Type B pancreatic cell (in vitro differentiated cells): ENCODE measurements around the gene MAGEA2B. TPM values are rescaled to one million over a fixed set of nuclear protein-coding genes. Genes with fewer than 3 reads are reported as not detected.
"Not testable (repeated sequence)": the region's sequence is repeated elsewhere in the genome, so short reads cannot be mapped to it uniquely, and the experiment has no call there.

ENCODE experiments used
- DNase-seq: peaks from one replicate; pipeline ENCODE4 v3.0.0; 2021; ENCODE audit warnings: mixed read lengths; ENCODE audit not compliant: unreplicated experiment; ENCODE audit errors: extremely low spot score
- H3K27ac Mint-ChIP-seq: 2 replicates; pipeline ENCODE4 v1.8.0; 2021; ENCODE audit warnings: mild to moderate bottlenecking, mixed read lengths
- H3K27me3 Mint-ChIP-seq: 2 replicates; pipeline ENCODE4 v1.8.0; 2021; ENCODE audit warnings: mixed read lengths
- H3K36me3 Mint-ChIP-seq: 2 replicates; pipeline ENCODE4 v1.8.0; 2021; ENCODE audit warnings: mixed read lengths
- H3K4me1 Mint-ChIP-seq: one replicate; pipeline ENCODE4 v1.8.0; 2021; ENCODE audit warnings: mixed read lengths; ENCODE audit not compliant: unreplicated experiment
- H3K4me3 Mint-ChIP-seq: 2 replicates; pipeline ENCODE4 v1.8.0; 2021; ENCODE audit warnings: mild to moderate bottlenecking, mixed read lengths
- H3K9me3 Mint-ChIP-seq: 2 replicates; pipeline ENCODE4 v1.8.0; 2021; ENCODE audit warnings: mixed read lengths
- total RNA-seq: library from RNA; stranded (reverse); gene quantifications from 2 replicates; pipeline ENCODE4 v1.2.1, GENCODE V29; 2021; ENCODE audit warnings: low replicate concordance
- TF ChIP-seq, protein P1 (sequence below): fragments of 200-600 bp; sonication (generic); conservative IDR thresholded peaks from 2 replicates; pipeline ENCODE4 v1.5.0; 2021; ENCODE audit warnings: antibody characterized with exemption, mild to moderate bottlenecking

Gene MAGEA2B
- total RNA-seq, 1 donor from 2014 or later, result not detected

DNA sequence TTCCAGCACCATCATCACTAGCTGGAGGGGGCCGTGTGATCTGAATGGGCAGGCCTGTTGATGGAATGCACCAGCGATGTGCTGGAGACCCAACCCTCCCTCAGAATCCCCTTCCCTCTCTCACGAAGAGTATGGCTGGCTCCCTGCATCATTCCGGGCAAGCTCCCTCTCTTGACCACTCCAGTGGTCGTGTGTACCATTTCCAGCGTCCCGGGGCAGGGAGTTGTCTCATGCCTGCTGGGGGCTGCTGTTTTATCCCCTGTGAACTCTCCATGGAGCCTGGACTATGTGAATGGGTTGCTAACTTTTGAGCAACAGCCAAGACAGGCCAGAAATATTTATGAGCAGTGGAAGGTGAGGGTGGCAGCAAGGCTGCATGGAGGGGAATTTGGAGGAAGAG lies 11.0 kb downstream of the MAGEA2B start:
- TF ChIP-seq, protein P1, sequence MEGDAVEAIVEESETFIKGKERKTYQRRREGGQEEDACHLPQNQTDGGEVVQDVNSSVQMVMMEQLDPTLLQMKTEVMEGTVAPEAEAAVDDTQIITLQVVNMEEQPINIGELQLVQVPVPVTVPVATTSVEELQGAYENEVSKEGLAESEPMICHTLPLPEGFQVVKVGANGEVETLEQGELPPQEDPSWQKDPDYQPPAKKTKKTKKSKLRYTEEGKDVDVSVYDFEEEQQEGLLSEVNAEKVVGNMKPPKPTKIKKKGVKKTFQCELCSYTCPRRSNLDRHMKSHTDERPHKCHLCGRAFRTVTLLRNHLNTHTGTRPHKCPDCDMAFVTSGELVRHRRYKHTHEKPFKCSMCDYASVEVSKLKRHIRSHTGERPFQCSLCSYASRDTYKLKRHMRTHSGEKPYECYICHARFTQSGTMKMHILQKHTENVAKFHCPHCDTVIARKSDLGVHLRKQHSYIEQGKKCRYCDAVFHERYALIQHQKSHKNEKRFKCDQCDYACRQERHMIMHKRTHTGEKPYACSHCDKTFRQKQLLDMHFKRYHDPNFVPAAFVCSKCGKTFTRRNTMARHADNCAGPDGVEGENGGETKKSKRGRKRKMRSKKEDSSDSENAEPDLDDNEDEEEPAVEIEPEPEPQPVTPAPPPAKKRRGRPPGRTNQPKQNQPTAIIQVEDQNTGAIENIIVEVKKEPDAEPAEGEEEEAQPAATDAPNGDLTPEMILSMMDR, result no peak
- Mint-ChIP-seq H3K9me3 (no peaks in the 10 kb centered on the region), H3K27me3 (no peaks in the 10 kb centered on the region), H3K36me3 (no peaks in the 10 kb centered on the region), H3K4me3 (no peak overlapping the region), H3K4me1 (no peaks in the 10 kb centered on the region), H3K27ac (no peak overlapping the region)
- DNase-seq, result no peak

DNA sequence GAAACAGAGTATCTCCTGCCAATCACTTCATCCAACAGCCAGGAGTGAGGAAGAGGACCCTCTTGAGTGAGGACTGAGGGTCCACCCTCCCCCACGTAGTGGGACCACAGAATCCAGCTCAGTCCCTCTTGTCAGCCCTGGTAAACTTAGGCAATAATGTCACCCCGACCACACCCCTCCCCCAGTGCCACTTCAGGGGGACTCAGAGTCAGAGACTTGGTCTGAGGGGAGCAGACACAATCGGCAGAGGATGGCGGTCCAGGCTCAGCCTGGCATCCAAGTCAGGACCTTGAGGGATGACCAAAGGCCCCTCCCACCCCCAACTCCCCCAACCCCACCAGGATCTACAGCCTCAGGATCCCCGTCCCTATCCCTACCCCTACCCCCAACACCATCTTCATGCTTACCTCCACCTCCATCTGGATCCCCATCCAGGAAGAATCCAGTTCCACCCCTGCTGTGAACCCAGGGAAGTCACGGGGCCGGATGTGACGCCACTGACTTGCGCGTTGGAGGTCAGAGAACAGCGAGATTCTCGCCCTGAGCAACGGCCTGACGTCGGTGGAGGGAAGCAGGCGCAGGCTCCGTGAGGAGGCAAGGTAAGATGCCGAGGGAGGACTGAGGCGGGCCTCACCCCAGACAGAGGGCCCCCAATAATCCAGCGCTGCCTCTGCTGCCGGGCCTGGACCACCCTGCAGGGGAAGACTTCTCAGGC lies 19.0 kb downstream of the MAGEA2B start, which contains the start of the genes CSAG1 and MAGEA12:
Gene CSAG1 (minus strand): TSS at position 461 of the 715 bp plus-strand sequence. CDS start 1,261 bp downstream, outside the sequence.
Gene MAGEA12 (plus strand): TSS at position 497 of the 715 bp plus-strand sequence. CDS start 2,405 bp downstream, outside the sequence.
- no peaks in the 10 kb centered on the region for H3K9me3 Mint-ChIP-seq

DNA sequence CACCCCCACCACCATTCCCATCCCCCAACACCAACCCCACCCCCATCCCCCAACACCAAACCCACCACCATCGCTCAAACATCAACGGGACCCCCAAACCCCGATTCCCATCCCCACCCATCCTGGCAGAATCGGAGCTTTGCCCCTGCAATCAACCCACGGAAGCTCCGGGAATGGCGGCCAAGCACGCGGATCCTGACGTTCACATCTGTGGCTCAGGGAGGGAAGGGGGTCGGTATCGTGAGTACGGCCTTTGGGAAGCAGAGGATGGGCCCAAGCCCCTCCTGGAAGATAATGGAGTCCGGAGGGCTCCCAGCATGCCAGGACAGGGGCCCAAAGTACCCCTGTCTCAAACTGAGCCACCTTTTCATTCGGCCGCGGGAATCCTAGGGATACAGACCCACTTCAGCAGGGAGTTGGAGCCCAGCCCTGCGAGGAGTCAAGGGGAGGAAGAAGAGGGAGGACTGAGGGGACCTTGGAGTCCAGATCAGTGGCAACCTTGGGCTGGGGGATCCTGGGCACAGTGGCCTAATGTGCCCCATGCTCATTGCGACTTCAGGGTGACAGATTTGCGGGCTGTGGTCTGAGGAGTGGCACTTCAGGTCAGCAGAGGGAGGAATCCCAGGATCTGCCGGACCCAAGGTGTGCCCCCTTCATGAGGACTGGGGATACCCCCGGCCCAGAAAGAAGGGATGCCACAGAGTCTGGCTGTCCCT lies 19.9 kb downstream of the MAGEA2B start:
- H3K36me3 Mint-ChIP-seq, H3K4me1 Mint-ChIP-seq, DNase-seq, H3K9me3 Mint-ChIP-seq, H3K27ac Mint-ChIP-seq, H3K27me3 Mint-ChIP-seq, H3K4me3 Mint-ChIP-seq: not testable (repeated sequence)

More for the DNA sequence above, 19.0 kb downstream of the MAGEA2B start, which contains the start of the genes CSAG1 and MAGEA12:
- TF ChIP-seq, protein P1, result no peak
- Mint-ChIP-seq H3K36me3 (no peaks in the 10 kb centered on the region), H3K27ac (no peak within 1 kb of the TSS), H3K4me3 (no peak within 1 kb of the TSS), H3K4me1 (no peaks in the 10 kb centered on the region), H3K27me3 (peaks cover 3% of the 10 kb centered on the region)
- no peak for DNase-seq

DNA sequence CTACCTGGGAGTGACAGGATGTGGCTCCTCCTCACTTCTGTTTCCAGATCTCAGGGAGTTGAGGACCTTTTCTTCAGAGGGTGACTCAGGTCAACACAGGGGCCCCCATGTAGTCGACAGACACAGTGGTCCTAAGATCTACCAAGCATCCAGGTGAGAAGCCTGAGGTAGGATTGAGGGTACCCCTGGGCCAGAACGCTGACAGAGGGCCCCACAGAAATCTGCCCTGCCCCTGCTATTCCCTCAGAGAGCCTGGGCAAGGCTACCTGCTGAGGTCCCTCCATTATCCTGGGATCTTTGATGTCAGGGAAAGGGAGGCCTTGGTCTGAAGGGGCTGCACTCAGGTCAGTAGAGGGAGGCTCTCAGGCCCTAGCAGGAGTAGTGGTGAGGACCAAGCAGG lies 20.7 kb downstream of the MAGEA2B start:
- no peaks in the 10 kb centered on the region for H3K36me3 Mint-ChIP-seq
- H3K27ac Mint-ChIP-seq, result no peak overlapping the region
- no peak overlapping the region for H3K4me3 Mint-ChIP-seq
- peaks cover 3% of the 10 kb centered on the region for H3K27me3 Mint-ChIP-seq
- H3K9me3 Mint-ChIP-seq, result no peaks in the 10 kb centered on the region
- no peak for DNase-seq
- H3K4me1 Mint-ChIP-seq, result no peaks in the 10 kb centered on the region
- TF ChIP-seq, protein P1, result no peak

DNA sequence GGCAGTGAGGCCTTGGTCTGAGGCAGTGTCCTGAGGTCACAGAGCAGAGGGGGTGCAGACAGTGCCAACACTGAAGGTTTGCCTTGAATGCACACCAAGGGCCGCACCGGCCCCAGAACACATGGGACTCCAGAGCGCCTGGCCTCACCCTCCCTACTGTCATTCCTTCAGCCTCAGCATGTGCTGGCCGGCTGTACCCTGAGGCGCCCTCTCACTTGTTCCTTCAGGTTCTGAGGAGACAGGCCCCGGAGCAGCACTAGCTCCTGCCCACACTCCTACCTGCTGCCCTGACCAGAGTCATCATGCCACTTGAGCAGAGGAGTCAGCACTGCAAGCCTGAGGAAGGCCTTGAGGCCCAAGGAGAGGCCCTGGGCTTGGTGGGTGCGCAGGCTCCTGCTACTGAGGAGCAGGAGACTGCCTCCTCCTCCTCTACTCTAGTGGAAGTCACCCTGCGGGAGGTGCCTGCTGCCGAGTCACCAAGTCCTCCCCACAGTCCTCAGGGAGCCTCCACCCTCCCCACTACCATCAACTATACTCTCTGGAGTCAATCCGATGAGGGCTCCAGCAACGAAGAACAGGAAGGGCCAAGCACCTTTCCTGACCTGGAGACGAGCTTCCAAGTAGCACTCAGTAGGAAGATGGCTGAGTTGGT lies 21.6 kb downstream of the MAGEA2B start:
- Mint-ChIP-seq H3K27me3 (peaks cover 3% of the 10 kb centered on the region), H3K4me3 (no peak overlapping the region), H3K4me1 (no peaks in the 10 kb centered on the region), H3K27ac (no peak overlapping the region), H3K36me3 (no peaks in the 10 kb centered on the region), H3K9me3 (no peaks in the 10 kb centered on the region)
- no peak for DNase-seq
- TF ChIP-seq, protein P1, result no peak

DNA sequence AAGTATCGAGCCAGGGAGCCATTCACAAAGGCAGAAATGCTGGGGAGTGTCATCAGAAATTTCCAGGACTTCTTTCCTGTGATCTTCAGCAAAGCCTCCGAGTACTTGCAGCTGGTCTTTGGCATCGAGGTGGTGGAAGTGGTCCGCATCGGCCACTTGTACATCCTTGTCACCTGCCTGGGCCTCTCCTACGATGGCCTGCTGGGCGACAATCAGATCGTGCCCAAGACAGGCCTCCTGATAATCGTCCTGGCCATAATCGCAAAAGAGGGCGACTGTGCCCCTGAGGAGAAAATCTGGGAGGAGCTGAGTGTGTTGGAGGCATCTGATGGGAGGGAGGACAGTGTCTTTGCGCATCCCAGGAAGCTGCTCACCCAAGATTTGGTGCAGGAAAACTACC lies 22.1 kb downstream of the MAGEA2B start:
- not testable (repeated sequence) for H3K27ac Mint-ChIP-seq, H3K4me3 Mint-ChIP-seq, H3K4me1 Mint-ChIP-seq, H3K36me3 Mint-ChIP-seq, H3K9me3 Mint-ChIP-seq, DNase-seq, H3K27me3 Mint-ChIP-seq
